GM21529 (cell line): ENCODE results near the gene ST7L.

Experiments
- ATAC-seq: cut with Tn5 transposase; IDR thresholded peaks from one replicate; pipeline ENCODE4 v1.9.1; 2021; ENCODE audit not compliant: unreplicated experiment

Gene ST7L

DNA sequence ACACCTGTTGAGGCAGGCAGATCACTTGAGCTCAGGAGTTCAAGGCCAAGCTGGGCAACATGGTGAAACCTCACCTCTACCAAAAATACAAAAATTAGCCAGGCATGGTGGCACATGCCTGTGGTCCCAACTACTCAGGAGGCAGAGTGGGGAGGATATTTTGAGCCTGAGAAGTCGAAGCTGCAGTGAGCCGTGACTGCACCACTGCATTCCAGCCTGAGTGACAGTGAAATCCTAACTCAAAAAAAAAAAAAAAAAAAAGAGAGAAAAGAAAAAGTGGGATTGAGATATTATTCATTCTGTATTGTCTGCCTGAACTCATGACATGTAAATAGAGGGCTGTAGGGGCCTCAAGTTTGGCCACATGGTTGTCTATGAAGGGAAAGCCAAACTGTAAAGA lies 72.9 kb downstream of the ST7L start:
- no peak for ATAC-seq

DNA sequence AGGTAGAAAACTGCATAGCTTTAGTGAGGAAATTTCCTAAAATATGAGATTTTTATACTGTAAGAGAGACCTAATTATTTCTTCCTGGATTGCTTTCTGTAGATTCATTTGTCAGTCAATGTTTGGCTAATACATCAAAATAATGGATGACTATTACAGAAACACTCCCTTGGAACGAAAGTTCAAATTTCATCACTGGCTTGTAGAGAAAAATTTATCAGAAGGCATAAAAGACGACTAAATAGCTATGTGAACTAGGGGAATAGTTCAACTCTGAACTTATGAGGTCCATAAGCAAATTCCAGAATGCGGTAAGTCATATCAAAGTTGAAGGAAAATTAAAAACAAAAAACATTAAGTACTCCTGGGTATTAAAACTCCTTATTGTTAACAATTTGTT lies 74.2 kb downstream of the ST7L start:
- no peak for ATAC-seq

DNA sequence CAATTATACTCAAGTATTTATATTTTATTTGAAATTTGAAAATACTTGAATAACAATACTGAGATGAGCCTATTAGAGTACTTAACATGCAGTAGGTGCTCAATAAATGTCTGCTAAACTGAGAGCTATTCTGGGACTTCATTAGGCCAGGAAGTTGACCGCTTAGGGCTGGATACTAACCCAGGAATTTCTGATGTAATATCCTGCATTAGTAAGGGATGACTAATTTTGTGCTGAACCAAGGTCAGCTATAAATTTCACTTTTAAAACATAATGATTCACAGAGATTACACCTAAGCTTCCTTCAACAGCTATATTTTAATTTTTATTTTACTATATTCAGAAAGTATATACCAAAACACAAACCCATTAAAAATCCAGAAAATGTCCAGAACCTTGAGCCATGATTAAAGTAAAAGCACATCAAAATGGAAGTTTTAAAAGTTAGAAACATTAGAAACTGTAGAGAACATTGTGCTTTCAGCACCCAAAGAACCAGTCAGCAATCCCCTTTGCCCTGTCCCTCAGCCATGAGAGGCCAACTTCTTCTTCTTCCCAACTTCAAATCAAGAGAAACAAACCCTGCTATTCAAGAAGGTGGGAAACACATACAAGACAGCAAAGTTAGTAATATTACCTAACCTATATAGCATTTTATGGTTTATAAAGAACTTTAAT lies 74.8 kb downstream of the ST7L start:
- no peak for ATAC-seq

DNA sequence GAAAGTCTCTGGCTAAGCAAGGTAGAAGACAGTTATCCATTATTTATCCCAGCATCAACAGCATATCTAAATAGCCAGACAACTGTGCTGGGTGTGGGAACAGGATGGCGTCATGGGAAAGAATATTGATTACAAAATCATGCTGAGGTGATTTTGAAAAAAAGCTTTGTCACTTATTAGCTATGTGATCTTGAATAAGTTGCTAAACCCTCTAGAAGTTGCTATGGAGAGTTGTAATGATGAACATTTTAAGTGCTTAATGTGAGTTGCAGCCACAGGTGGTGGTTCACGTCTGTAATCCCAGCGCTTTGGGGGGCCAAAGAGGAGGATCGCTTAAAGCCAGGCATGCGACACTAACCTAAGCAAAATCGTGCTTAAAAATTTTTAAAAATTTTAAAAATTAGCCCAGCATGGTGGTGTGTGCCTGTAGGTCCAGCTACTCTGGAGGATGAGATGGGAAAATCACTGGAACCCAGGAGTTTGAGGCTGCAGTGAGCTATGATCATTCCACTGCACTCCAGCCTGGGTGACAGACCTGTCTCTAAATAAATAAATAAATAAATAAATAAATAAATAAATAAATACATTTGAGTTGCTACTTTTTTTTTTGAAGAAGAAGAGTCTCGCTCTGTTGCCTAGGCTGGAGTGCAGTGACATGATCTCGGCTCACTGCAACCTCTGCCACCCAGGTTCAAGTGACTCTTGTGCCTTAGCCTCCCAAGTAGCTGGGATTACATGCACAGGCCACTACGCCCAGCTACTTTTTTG lies 76.6 kb downstream of the ST7L start:
- ATAC-seq: no peak

DNA sequence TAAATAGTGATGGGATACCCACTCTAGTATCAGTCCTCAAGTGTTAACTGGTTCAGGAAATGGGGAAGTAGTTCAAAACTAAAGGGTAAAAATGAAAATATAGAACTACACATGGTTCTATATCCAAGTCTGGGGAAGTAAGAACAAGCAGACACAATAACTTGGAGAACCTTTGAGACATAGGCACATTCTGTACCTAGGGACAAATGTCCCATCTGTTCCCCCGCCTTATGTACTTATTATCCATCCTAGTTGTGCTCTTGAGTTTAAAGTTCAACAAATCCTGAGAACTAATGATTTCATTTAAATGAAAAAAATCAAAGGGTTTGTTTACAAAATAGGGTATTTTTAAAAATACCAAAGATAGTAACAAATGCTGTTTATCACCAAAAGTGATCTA lies 77.6 kb downstream of the ST7L start:
- no peak for ATAC-seq

DNA sequence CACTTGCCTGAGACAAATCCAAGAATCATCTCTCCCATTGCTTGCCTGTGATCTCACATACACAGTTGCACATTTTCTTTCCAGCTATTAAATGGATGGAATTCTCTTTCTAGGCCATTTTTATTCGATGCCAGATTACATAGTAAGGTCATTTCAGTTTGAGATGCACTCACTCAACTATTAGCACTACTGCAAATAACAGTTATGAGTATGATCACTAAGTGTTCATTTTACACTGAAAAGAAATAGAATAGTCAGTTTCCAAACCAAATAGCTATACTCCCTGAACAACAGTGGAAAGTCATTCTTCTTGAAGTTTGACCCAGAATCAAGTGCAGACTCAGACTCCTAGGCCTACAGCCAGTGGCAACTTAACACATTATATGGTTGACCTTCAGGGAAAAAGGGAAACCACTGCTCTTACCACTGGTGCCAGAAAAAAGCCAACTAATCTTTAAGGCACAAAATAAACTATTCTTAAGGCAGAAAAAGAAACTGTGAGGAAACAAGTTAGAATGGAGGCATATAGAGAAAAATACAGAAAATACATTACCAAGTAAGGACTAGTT lies 78.6 kb downstream of the ST7L start:
- no peak for ATAC-seq

DNA sequence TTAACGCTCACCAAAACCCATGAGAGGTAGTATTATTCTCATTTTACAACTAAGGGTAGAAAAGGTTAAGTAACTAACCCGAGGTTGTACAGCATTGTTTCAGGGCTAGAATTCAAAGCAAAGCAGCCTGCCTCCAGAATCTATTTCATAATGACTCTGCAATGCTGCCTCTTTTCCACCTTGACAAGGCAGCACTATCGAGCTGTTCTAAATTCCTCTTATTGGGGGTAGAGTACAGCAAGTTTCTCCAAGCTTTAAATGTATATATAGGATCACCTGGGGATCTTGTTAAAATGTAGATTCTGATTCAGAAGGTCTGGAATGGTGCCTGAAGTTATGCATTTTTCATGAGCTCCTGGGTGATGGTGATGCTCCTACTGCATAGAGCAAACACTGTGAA lies 80.1 kb downstream of the ST7L start:
- ATAC-seq: no peak

DNA sequence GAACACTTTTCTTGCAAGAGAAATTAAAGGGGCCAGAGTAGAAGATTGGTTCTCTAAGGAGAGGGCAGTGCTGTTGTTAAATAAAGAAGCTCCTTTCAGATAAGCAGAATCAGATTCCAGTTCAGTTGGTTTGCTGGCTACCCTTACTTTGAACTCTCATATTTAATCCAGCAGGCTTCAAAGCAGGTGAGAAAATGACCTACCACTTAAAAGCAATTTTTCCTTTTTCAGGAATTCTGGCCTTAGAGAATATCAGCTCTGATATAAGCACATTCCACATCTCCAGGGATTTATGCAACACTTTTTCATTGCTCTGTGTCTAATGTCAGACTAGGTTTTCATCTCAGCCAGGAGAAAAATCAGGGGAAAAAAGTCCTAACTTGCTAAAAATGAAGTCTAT lies 81.5 kb downstream of the ST7L start:
- ATAC-seq: no peak

DNA sequence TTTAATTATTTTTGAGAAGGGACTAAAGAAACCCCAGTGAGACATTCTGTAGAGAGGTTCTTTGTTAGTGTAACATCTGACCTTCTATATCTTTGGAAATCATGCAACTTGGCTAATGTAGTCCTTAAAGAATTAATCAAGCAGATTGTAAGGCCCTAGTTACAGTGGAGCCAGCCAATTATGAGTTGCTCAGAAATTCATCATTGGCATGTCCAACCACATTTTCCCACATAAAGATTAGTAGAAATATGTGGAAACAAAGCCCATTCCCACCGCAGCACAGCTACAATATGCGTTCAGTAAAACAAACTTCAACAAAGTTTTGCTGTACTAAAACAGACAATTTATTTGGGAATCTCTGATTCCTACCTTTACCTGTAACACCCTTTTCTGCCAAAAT lies 82.4 kb downstream of the ST7L start:
- no peak for ATAC-seq

DNA sequence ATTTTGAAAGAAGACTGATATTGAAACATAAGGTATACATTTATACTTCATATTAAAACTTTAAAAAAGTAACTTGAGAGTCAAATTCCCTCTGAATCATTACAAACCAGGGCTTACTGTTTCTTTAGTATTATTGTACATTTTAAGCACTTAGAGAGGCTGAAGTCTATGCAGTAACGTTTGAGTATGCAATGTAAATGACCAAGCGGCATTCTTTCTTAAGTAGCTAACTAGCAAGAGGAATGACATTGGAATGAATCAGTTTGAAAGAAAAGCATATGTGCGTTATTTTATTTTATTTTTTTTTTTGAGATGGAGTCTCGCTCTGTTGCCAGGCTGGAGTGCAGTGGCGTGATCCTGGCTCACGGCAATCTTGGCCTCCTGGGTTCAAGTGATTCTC lies 85.9 kb downstream of the ST7L start:
- no peak for ATAC-seq

DNA sequence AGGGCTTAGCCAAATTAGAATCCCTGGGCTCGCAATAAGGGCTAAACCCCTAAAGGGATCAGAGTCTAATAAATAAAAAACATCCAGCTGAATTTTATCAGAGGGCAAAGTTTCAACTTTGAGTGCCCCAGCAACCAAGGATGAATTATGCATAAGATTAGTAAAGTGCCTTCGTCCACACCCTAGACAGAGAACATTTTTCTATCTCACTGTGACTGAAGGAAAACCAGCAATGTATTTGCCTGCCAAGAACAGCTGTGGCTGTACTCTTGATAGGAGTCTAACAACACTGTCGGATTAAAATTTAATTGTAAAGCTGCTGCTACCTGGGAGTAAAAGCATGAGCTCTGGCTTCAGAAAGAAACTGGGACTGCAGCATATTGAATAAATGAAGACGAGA lies 86.9 kb downstream of the ST7L start:
- ATAC-seq: no peak

DNA sequence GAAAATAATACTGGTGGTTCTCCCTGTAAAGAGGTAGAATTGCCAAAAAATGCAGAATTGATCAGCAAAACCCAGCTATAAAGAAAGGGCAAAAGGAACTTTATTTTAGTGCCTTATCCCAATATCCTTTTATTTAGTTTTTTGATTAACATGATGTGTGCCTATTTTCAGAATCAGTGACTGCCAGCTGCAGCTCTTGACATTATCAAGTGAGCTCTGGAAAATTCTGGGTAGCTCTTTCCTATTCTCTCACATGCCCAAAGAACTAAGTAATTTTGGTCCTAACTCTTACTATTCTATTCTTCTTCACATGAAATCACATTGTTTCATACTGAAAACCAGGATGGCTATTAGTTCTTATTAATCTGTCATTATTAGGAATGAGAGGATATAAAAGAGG lies 88.1 kb downstream of the ST7L start:
- no peak for ATAC-seq

DNA sequence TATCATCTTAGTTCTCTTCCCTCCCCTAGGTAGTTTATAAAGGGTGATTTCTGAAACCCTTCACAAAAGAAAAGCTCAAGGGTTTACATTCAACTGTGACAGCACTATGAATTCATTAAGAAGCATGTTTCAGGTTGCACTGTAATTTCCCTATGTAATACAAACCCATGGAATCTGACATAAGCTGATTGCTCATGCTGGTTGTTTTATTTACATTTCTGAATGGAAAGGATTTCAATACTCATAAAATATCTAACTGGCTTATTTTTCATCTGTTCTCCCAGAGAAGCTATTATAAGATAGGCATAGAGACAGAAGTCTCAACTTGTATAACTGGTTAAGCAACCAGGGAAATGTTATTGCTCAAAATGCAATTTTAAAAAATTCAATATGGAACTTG lies 89.6 kb downstream of the ST7L start:
- no peak for ATAC-seq

DNA sequence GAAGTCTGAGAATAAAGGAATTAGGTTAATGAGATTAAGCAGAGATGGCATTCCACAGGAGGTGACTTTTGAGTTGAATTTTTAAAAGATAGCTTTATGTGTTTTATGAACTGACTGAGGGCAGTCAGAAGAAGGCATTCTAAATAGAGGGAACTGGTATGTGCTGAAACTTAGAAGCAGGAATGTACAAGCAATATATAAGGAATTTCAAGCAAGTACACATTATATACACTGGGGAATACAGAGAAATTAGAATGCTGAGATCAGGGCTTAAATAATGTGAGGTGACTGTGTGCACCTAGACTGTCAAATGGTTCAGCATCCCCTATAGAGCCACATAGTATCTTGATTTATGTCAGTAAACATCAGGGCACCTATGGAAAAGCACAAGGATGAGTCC lies 90.9 kb downstream of the ST7L start:
- ATAC-seq: no peak

DNA sequence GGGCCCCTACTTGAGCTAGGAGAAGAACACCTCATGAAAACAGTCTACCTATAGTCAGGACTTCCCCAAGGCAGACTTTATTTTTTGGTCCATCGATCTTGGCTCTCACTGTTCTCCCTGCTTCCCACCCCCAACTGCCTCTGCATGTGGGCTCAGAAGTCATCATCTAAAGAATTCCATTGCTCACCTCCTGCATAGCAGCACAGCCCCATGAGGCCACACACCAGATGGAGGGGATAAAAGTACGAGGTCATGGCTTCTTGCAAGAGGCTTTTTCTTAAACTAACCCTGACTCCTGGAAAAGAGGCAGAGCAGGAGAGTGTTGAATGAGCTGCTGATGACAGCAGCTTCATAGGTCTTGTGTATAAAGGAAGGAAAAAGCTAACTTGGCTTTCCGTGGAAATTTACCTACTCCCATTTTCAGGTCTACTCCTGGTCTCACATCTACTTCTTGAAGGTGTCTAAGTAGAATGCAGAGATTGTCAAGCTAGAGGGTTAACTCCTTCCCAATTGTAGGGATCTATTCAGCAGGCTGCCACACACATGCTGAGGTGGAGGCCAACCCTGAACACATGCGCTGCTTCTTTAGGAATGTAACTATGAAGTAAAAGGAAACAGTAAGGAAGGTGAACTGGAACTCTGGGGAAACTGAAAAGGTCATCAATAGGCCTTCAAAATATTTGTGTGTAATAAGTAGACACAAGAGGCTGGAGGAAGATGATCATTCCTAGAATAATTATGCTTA lies 91.5 kb downstream of the ST7L start:
- no peak for ATAC-seq

DNA sequence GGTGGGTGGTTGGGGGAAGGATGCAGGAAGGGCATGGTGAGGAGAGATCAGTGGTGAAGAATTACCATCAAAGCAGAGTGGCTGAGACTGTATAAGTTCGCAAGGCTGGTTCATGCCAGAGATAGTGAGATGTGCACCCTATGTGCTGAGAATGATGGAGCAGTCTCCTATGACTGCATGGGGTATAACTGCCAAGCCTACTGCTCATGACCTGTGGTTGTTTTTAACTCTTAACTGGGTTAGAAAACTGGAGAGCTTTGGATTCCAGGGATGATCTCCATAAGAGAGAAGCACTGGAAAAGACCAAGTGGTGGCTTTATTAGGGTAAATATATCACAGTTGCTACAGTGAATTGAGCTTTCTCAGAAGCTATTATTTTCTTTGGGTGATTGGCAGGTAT lies 94.0 kb downstream of the ST7L start:
- ATAC-seq: no peak

DNA sequence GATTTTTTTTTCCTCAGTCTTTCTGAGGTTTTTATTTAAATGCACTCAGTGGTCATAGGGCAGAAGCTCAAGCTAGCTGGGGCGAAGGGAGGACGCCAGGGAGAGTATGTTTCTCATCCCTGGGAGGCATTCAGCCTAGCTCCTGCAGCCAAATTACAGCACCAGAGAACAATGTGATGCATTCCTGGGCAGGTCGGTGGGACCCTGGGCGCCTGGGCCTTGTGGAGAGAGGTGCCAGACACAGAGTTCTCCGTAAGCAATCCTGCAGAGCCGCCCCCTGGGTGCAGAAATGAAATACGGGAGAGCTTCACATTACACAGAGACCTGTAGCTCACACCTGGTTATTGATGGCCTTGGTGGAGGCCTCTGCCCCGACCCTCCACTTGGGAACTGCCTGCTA lies 94.7 kb downstream of the ST7L start:
- ATAC-seq: no peak

DNA sequence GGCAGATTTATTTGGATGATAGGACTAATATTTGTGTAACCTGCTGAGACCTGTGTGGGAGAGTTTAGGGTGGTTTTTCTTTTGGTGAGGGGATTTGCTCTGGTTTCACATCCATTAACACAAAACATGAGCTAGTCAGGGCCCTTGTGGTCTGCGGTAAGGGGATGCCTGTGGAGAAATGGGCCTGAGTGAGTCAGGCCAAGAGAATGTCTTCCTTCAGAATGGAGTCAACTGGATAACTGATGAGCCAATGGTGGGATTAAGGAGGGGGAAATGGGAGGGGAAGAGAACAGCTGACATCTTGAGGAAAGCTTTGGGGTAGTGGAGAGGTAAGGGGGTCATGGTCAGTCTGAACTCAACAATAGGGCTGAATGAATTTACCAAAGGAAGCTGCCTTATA lies 96.3 kb downstream of the ST7L start:
- ATAC-seq: no peak

DNA sequence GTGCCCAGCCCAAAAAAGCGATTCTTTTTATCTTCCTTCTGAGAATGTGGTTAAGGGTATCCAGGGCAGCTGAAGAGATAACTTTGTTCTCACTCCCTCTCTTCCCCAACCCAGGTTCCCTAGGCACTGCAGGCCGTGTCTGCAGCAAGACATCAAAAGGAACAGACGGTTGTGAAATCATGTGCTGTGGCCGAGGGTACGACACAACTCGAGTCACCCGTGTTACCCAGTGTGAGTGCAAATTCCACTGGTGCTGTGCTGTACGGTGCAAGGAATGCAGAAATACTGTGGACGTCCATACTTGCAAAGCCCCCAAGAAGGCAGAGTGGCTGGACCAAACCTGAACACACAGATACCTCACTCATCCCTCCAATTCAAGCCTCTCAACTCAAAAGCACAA lies 98.8 kb downstream of the ST7L start:
- no peak for ATAC-seq

DNA sequence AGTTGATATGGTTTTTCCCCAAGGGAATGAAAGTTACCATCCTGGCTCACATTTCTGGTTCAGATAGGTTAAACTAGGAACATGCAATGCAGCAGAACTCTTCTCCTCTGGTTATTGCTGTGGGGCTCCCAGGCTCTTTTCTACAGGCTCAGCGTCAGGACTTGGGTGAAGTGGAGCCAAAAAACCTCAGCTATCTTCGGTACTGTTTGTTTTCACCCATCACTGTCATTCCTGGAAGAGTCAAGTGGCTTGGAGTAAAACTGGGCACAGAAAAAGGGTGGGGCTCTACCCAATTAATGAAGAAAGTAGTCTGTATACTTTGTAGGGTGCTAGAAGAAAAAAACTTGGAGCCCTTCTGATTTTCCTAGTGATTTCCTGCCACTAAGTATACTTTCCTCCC lies 100.8 kb downstream of the ST7L start:
- ATAC-seq: no peak

DNA sequence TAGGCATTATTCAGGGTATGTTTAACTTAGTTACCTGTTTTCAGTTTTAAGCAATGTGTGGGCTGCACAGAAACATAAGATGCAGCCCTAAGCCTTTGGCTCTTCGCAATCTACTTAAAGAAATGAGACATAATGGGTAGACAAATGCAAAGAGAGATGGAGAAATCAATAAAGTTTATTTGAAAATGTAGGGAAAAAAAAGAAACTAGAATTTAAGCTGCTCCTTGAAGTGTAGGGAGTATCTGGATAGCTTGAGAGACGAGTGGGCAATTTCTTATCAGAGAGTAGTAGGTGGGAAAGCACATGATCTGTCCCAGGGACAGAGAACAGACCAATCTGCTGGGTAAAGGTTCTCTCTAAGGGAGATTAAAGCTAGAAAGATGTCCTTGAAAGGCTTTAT lies 101.3 kb downstream of the ST7L start:
- no peak for ATAC-seq

DNA sequence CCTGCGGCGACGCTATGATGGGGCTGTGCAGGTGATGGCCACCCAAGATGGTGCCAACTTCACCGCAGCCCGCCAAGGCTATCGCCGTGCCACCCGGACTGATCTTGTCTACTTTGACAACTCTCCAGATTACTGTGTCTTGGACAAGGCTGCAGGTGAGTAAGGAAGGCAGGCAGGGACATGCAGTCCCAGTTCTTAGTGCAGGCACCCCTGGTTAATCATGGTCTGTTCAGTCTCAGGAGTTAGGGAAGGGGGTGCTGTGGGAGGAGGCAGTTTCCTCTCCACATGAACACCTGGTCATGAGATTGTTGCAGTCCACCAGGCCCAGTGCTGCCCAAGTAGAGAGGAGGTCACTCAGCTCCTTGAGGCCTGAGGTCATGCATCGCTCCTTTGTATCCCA lies 101.7 kb downstream of the ST7L start:
- ATAC-seq: no peak
